HG03139 (cell line): ENCODE data around the gene COMT.
"Not testable (repeated sequence)": the region's sequence is repeated elsewhere in the genome, so short reads cannot be mapped to it uniquely, and the experiment has no call there.

Experiments used
- ATAC-seq: cut with Tn5 transposase; IDR thresholded peaks from one replicate; pipeline ENCODE4 v1.9.1; 2021; ENCODE audit not compliant: unreplicated experiment

The COMT gene

DNA sequence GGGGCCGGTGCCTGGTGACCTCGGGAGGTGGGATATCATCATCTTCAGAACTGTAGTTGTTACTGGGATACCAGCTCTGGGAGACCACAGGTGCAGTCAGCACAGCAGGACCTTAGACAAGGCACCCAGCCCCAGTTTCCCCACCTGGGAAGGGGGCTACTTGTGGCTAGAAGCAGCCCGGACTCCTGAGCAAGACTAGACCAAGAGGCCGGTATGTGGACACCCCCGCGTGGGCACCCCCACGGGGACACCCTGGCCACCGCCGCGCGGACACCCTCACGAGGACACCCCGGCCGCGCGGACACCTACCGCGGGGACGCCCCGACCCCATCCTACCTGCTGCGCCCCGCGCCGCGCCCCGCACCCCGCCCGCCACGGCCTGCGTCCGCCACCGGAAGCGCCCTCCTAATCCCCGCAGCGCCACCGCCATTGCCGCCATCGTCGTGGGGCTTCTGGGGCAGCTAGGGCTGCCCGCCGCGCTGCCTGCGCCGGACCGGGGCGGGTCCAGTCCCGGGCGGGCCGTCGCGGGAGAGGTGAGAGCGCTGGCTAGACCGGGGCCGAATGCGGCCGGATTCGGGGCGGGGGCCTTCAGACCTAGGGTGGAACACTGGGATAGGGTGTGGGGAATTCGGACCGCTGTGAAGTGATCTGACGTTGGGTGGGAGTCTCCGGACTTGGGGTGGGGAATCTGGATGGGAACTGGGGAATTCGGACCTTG is at the start of gene COMT, which contains the start of gene TXNRD2:
Gene COMT (plus strand): TSS at position 408 of the 718 bp plus-strand sequence. CDS start 20,755 bp downstream, outside the sequence.
Gene TXNRD2 (minus strand): TSS at position 454 of the 718 bp plus-strand sequence. CDS start 15 bp downstream, at position 439.
- ATAC-seq = no peak

- no peak for ATAC-seq
Observed at GRCh38 chr22:19892257-19892879, 49.2 kb upstream of the COMT start.

DNA sequence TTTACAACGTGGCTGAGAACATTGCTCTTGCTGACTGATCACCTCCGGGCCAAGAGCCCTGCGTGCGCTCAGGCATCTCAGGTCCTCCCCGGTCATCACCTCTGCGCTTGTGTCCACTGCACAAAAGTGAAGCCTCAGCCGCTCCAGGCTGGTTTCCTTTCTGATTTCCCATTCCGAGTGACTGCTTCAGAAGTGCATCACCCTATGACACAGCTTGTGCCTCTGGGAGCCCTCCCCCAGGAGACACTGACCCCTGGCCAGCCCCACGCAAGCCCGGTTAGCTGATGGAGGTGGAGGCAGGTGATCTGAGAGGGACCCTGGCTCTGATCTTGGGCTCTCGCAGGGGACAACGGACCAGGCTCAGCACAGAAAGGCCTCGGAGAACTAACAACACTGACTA is 48.6 kb upstream of the COMT start:
- ATAC-seq = no peak

GRCh38 chr22:19893363-19893762 is 48.2 kb upstream of the COMT start:
- ATAC-seq = no peak

DNA sequence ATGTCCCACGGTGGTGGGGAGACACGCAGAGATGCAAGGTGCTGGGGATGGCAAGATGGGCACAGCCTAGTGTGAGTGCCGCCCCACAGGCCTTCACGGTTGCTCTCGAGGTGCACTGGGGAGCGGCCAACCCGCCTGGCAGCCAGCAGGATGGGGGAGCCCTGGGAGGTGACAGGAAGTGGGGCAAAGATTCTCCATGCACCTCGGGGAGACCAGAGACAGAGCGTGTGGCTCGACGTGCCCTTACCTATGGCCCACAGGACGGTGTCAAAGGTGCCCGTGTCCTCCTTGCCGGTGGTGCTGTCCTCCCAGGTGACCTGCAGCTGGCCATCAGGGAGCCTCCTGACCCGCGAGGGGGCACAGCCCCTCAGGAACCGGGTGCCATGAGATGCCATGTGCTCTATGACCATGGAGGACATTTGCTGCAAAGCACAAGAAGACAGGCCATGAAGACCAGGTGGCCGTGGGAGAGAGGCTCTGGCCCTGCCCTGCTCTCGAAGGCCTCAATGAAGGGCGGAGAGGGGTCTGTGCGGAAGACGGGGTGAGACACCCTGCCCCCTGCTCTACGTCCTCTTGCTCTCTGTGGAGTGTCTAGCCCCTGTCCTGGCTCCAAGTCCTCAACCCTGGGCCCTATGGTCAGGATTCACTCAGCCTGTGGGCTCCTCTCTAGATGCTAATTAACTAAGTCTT is 46.3 kb upstream of the COMT start:
- no peak for ATAC-seq

- no peak for ATAC-seq
Observed at GRCh38 chr22:19896665-19897355, 44.8 kb upstream of the COMT start.

DNA sequence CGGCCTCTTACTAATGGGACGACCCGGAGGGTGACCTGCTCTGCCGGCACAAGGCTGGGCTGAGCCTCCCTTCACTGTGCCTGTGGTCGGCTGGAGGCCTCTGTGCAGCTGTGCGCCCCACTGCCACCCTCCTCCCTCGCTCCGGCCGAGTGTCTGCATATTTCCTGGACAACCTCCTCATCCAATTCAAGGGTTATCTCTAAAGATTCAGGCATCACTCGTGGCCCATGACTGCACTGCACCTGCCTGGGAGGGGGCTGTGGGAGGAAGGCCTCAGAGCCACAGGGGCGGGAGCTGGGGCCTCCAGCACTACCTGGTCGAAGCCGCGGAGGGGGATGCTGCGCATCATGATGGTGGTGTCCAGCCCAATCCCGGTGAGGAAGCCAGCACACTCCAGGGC is 43.8 kb upstream of the COMT start:
- ATAC-seq = no peak

GRCh38 chr22:19898145-19898544 is 43.4 kb upstream of the COMT start:
- no peak for ATAC-seq

GRCh38 chr22:19898831-19899567 is 42.6 kb upstream of the COMT start:
- ATAC-seq = no peak

- ATAC-seq = no peak
Observed at GRCh38 chr22:19900707-19901436, 40.7 kb upstream of the COMT start.

- ATAC-seq = no peak
Observed at GRCh38 chr22:19901577-19902244, 39.9 kb upstream of the COMT start.

GRCh38 chr22:19902245-19902715 is 39.3 kb upstream of the COMT start:
- ATAC-seq = no peak

DNA sequence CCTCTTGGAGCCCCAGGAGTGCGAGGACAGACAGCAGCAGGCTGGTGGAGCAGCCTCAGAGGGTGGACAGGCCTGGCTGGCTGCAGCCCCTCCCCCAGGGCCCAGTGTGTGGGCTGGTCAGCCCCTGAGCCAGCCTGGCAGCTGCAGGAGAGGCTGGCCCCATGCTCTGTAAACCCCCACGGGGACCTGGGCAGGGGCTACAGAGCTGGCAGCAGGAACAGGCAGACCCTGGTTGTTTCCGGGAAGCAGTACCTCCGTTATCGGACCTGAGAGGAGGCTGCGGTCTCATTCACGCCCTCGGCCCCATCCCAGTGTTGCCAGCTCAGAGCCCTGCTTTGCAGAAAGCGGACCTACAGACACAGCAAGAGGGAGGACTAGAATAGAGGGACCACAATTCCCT is 38.5 kb upstream of the COMT start:
- no peak for ATAC-seq

- ATAC-seq = no peak
Observed at GRCh38 chr22:19903513-19903912, 38.1 kb upstream of the COMT start.

DNA sequence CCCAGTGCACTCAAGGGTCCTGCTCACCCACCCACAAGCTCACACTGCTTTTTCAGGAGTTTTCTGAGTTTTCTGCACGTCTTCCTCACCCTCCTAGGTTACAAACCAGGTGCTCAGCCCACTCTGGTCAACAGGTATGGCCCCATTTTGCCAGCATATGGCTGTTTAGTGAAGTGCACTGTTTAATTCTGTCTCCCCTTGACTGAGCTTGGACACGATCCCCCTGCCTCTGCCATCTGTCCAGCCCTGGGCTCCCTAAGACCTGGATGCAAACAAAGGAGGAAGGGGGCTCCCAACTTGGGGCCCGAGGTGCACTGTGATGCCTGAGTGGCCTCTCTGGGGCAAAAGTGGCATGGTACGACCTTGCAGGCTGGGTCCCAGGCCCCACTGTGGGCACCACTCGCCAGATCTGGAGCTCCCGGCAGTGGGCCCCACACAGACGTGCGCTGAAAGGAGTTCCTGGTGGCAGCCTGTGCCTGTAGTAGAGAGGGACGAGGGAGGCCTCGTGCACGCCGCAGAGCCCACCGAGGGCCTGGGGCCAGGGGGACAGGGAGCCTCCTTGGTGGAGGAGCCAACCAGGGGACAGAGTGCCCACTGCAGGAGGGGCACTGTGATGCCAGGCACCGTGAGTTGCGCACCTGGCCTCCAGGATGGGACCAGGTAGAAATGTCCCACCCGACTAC is 37.3 kb upstream of the COMT start:
- ATAC-seq = no peak

GRCh38 chr22:19904935-19905334 is 36.6 kb upstream of the COMT start:
- ATAC-seq = no peak

DNA sequence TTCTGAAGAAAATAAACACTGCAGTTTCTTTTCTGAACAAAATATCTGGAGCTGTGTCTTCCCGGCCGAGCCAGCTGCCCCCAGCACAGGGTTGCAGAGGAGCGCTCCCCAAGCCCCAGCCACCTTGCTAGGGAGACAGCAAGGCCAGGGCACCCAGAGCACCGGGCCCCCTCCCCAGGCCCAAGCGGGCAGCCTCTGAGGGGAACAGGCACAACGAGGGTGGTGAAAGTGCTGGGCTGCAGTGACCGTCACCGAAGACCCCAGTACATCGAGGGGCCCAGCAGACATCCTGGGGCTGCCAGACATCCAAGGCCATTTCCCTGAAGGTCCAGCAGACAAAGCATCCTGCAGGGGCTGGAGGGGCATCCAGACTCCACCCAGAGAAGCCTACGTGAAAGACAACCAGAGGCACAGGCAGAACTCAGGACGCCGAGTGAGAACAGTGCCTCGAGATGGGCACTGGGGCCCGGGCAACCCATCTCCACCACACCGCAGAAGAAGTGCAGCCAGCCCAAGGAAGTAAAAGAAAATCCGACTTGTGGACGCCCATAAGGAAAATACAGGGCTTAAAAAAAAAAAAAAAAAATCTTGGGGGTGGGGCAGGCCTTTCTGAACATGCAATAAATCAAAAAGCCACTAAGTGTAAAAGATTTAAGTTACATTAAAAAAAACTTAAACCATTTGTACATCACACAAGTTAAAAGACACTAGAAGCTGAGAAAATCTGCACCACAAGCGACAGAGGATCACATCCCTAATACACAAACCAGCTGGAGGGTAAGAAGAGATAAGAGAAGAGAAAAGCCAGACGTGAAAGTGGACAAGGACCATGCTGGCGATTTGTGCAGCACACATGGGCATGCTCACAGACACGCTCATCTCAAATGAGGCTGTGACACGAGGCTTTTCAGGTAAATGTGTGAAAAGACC is 36.0 kb upstream of the COMT start:
- ATAC-seq = no peak

DNA sequence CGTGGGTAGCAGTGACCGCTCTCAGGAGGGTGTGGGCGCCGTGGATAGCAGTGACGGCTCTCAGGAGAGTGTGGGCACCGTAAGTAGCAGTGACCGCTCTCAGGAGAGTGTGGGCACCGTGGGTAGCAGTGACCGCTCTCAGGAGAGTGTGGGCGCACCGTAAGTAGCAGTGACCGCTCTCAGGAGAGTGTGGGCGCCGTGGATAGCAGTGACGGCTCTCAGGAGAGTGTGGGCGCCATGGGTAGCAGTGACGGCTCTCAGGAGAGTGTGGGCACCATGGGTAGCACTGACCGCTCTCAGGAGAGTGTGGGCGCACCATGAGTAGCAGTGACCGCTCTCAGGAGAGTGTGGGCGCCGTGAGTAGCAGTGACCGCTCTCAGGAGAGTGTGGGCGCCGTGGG is 34.7 kb upstream of the COMT start:
- ATAC-seq = not testable (repeated sequence)
